ENCODE results near the gene CELF4.

DNA sequence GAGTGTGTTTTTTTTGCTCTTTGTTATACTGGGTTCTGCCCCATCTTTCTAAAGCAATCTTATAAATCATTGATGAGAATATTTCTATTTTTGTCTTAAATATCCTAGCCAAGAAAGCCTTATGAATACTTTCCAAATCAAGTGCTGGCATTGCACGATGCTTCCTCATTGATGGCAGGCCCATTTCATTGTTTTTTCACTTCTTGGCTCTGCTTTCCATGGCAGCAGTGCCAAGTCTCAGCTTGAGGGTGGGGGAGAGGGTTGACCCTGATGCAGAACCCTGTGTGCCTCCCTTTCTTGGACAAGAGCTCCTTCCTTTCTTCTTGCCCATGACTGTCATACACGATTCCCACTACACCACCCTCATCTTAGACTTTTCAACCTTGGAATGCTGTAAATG, 16.7 kb upstream of the CELF4 start:
- TF ChIP-seq, protein P1, sequence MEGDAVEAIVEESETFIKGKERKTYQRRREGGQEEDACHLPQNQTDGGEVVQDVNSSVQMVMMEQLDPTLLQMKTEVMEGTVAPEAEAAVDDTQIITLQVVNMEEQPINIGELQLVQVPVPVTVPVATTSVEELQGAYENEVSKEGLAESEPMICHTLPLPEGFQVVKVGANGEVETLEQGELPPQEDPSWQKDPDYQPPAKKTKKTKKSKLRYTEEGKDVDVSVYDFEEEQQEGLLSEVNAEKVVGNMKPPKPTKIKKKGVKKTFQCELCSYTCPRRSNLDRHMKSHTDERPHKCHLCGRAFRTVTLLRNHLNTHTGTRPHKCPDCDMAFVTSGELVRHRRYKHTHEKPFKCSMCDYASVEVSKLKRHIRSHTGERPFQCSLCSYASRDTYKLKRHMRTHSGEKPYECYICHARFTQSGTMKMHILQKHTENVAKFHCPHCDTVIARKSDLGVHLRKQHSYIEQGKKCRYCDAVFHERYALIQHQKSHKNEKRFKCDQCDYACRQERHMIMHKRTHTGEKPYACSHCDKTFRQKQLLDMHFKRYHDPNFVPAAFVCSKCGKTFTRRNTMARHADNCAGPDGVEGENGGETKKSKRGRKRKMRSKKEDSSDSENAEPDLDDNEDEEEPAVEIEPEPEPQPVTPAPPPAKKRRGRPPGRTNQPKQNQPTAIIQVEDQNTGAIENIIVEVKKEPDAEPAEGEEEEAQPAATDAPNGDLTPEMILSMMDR (IDR thresholded peaks at IDR 0.05), result no peak
- no peak for TF ChIP-seq POLR2A (IDR thresholded peaks at IDR 0.05)
